Esophagus squamous epithelium (tissue), 5 donors: ENCODE measurements around the gene BMP7. TPM values are rescaled to one million over a fixed set of nuclear protein-coding genes. Genes with fewer than 3 reads are reported as not detected.

Source experiments
- DNase-seq: peaks from one replicate; lab custom pipeline; 2025; lab: John Stamatoyannopoulos, UW
- H3K27ac ChIP-seq, 4 donors: fragments of 200-600 bp; sonication (generic); one replicate each; pipeline ENCODE4 v1.5.1; 2016 to 2019; ENCODE audit warnings: mild to moderate bottlenecking in 1 of 4
- H3K27me3 ChIP-seq, 4 donors: fragments of 200-600 bp; sonication (generic); 1 replicate in 3 of 4; 2 replicates in 1 of 4; pipeline versions ENCODE4 v1.5.1 to v1.6.0; 2017 to 2021; ENCODE audit warnings: antibody characterized with exemption in 1 of 4
- H3K36me3 ChIP-seq, 3 donors: fragments of 200-600 bp; sonication (generic); one replicate each; pipeline ENCODE4 v1.5.1; 2016 to 2019
- H3K4me1 ChIP-seq, 3 donors: fragments of 200-600 bp; sonication (generic); one replicate each; pipeline ENCODE4 v1.5.1; 2017 to 2019
- H3K4me3 ChIP-seq, 4 donors: fragments of 200-600 bp; sonication (generic); 1 replicate in 3 of 4; 2 replicates in 1 of 4; pipeline ENCODE4 v1.5.1; 2016 to 2019; ENCODE audit warnings: mild to moderate bottlenecking in 2 of 4, moderate library complexity in 1 of 4
- H3K9me3 ChIP-seq, 3 donors: fragments of 200-600 bp; sonication (generic); one replicate each; pipeline ENCODE4 v1.5.1; 2016 to 2019
- POLR2A ChIP-seq, 4 donors: fragments of 450-650 bp; IDR thresholded peaks; one replicate each; pipeline ENCODE4 v1.6.1; 2017; ENCODE audit warnings: antibody characterized with exemption in 4 of 4, mild to moderate bottlenecking in 4 of 4, moderate library complexity in 3 of 4
- WGBS, 2 donors: methylation state at CpG; one replicate each; pipeline ENCODE4 v1.1.5; 2018; 5-methylcytosine and 5-hydroxymethylcytosine counted together
- intact Hi-C: fragments of 100-400 bp; cut with DNase I; formaldehyde crosslinking; loops from one replicate; pipeline ENCODE4 v1.15.0; 2022
- total RNA-seq, 4 donors: library from RNA; depleted of rRNA; stranded (reverse); fragments of >200 nt; gene quantifications; one replicate each; pipeline ENCODE4 v1.1.0, GENCODE V29; 2016
- TF ChIP-seq, protein P1 (sequence below), 6 experiments: fragments of 450-650 bp in 4 of 6; fragments of 200-600 bp in 2 of 6; sonication (generic) in 2 of 6; IDR thresholded peaks; one replicate each; pipeline ENCODE4 v1.5.1; 2016 to 2019; ENCODE audit warnings: antibody characterized with exemption in 6 of 6, mild to moderate bottlenecking in 4 of 6, moderate library complexity in 4 of 6
- donor health status: DM: yes; HTN: yes; CAD: no.

Gene BMP7
- total RNA-seq, 4 donors from 2014 or later: 21.8 to 59.8 (median 35.1) TPM

DNA sequence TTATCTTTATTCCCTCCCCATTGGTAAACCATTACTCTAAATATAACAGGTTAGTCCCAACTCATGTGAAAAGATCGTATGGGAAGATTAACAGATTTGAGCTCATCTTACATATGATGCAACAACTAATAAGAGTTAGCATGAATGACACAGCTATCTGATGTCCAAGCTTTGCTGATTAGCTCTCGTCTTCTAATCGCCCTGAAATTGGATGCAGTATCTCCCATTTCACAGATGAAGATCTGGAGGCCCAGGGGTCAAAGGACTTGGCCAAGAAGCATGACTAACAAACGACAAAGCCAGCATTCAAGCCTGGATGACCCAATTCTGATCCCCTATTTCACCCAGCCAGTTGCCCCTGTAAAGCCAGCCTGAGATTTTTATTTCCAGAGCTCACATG is 8.4 kb upstream of the BMP7 start:
- no peak overlapping the region for H3K27ac ChIP-seq
- no peak overlapping the region for H3K4me3 ChIP-seq
- H3K4me1 ChIP-seq: peaks cover 0 to 8% (median 0%) of the 10 kb centered on the region in 3 donors
- WGBS, 2 donors: 72 to 79% methylated on average over 4 of the region's 4 CpGs
- intact Hi-C loops: no loop called here
- no peaks in the 10 kb centered on the region for H3K36me3 ChIP-seq
- H3K9me3 ChIP-seq: no peaks in the 10 kb centered on the region
- no peak for TF ChIP-seq POLR2A (IDR thresholded peaks at IDR 0.05)
- TF ChIP-seq, protein P1, sequence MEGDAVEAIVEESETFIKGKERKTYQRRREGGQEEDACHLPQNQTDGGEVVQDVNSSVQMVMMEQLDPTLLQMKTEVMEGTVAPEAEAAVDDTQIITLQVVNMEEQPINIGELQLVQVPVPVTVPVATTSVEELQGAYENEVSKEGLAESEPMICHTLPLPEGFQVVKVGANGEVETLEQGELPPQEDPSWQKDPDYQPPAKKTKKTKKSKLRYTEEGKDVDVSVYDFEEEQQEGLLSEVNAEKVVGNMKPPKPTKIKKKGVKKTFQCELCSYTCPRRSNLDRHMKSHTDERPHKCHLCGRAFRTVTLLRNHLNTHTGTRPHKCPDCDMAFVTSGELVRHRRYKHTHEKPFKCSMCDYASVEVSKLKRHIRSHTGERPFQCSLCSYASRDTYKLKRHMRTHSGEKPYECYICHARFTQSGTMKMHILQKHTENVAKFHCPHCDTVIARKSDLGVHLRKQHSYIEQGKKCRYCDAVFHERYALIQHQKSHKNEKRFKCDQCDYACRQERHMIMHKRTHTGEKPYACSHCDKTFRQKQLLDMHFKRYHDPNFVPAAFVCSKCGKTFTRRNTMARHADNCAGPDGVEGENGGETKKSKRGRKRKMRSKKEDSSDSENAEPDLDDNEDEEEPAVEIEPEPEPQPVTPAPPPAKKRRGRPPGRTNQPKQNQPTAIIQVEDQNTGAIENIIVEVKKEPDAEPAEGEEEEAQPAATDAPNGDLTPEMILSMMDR (IDR thresholded peaks at IDR 0.05): no peak
- no peak for DNase-seq
- H3K27me3 ChIP-seq: peaks cover 0 to 20% (median 0%) of the 10 kb centered on the region in 4 donors

DNA sequence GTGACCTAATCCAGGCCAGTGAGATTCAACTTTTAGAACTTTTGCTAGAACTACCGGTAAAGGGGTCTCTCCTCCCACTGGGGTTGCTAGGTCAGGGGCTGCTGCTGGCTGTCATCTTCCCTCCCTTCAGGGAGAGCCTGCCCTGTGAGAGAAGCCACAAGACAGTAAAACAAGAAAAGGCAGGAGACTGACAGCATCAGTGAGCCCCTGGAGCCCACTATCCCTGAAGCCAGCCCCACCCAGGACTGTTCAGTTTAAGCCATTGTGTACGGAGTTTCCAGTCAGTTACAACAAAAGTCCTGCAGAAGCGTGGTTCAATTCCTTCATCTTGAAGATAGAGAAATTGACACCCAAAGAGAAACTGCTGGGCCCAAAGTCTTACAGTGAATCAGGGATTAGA is 7.9 kb upstream of the BMP7 start:
- Histone ChIP-seq H3K27ac (no peak overlapping the region), H3K4me1 (peaks cover 0 to 8% (median 0%) of the 10 kb centered on the region in 3 donors), H3K9me3 (no peaks in the 10 kb centered on the region), H3K36me3 (no peaks in the 10 kb centered on the region), H3K27me3 (peaks cover 0 to 20% (median 0%) of the 10 kb centered on the region in 4 donors), H3K4me3 (no peak overlapping the region)
- intact Hi-C loops: no loop called here
- TF ChIP-seq, protein P1 (IDR thresholded peaks at IDR 0.05): no peak
- DNase-seq: no peak
- 68 to 87% methylated on average over 2 to 3 of the region's 3 CpGs for WGBS, 2 donors

DNA sequence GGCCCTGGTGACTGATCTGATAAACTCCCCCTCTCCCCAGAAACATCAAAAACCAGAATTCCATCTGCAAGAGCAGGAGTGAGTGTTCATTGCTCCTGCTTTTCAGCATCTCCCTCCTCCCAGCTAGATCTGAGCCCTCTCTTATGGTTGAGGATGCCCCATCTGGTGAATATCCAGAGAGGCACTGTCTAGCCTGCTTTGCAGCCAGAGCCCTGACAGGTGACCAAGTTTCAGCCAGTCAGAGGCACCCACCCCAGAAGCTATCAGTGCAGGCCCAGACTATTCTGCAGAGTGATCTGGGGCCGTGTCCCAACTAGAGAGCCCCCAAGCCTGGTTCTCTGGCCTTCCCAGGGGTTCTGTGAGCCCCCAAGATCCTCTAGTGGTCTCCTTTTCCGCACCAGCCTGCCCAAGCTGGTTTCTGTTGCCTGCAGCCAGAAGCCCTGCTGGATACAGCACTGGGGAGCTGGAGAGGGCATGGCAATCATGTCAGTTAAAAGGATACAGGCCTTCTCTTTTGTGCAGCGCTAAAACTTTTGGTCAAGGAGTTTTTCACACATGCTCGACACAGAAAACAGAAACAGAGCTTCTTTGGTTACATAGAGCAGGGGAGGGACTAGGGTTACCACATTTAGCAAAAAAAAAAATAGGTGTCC is 6.6 kb upstream of the BMP7 start:
- WGBS, 2 donors: 66 to 83% methylated on average over 2 to 4 of the region's 4 CpGs

DNA sequence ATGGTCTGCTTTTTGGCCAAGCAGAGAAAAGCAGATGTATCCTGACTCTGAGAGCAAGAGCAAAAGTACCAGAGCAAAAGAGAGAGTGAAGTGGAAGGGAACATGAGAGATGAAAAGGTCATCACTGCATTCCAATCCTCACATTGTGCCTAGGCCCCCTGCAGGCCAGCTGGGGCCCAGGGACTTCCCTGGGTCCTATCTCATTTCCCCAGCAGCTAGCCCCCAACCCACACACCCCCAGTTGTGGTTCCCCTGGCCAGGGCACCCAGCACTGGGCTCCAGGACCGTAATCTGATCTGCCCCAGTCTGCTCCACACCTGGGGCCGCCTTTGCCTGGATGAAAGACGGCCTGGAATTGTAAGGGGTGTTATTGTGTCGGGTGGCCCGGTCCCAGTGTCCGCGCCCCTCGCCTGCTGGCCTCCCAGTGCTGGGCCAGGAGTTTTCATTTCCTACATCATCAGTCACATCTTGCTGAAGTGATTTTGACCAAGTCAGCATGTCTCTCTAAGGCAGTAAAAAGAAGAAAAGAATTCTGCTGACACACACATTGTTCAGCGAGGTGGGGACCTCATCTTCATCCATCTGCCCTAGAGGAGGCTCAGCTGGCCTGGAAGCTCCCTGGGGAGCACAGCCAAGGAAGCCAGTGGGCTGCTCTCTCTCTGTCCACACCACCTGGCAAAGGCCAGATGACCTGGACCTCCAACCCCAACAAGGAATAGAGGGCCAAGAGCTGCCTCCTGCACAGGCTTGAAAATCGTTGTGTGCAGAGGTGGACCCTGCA is 4.0 kb upstream of the BMP7 start:
- intact Hi-C loops: no loop called here
- no peak overlapping the region for H3K4me3 ChIP-seq
- DNase-seq: no peak
- peaks cover 0 to 49% (median 0%) of the 10 kb centered on the region in 4 donors for H3K27me3 ChIP-seq
- no peaks in the 10 kb centered on the region for H3K9me3 ChIP-seq
- TF ChIP-seq, protein P1 (IDR thresholded peaks at IDR 0.05): no peak
- WGBS, 2 donors: 53 to 100% methylated on average over 1 to 3 of the region's 10 CpGs
- H3K4me1 ChIP-seq: peaks cover 0 to 20% (median 4%) of the 10 kb centered on the region in 3 donors
- H3K27ac ChIP-seq: no peak overlapping the region
- H3K36me3 ChIP-seq: no peaks in the 10 kb centered on the region

More for the DNA sequence above, 6.6 kb upstream of the BMP7 start:
- peaks cover 0 to 8% (median 0%) of the 10 kb centered on the region in 3 donors for H3K4me1 ChIP-seq
- no peak overlapping the region for H3K4me3 ChIP-seq
- no peak for DNase-seq
- TF ChIP-seq, protein P1 (IDR thresholded peaks at IDR 0.05): no peak
- TF ChIP-seq POLR2A (IDR thresholded peaks at IDR 0.05): no peak
- H3K36me3 ChIP-seq: no peaks in the 10 kb centered on the region
- H3K9me3 ChIP-seq: no peaks in the 10 kb centered on the region
- intact Hi-C loops: no loop called here
- H3K27me3 ChIP-seq: peaks cover 0 to 30% (median 0%) of the 10 kb centered on the region in 4 donors
- no peak overlapping the region for H3K27ac ChIP-seq
